Endothelial cell of umbilical vein (primary cell): ENCODE measurements around the gene NEXMIF.

ENCODE experiments used
- TF ChIP-seq, protein P1 (sequence below), 2 donors: IDR thresholded peaks; 1 replicate in 1 of 2; 2 replicates in 1 of 2; pipeline ENCODE4 v1.5.1; 2011; ENCODE audit warnings: low read length in 2 of 2, mild to moderate bottlenecking in 2 of 2, moderate library complexity in 2 of 2, control low read depth in 1 of 2, inconsistent platforms in 1 of 2, low read depth in 1 of 2; ENCODE audit not compliant: insufficient read depth in 1 of 2; ENCODE audit errors: extremely low read depth in 1 of 2
- TF ChIP-seq, protein P2 (sequence below): IDR thresholded peaks from 2 replicates; pipeline ENCODE4 v1.6.1; 2011; ENCODE audit not compliant: insufficient read depth, insufficient read length

DNA sequence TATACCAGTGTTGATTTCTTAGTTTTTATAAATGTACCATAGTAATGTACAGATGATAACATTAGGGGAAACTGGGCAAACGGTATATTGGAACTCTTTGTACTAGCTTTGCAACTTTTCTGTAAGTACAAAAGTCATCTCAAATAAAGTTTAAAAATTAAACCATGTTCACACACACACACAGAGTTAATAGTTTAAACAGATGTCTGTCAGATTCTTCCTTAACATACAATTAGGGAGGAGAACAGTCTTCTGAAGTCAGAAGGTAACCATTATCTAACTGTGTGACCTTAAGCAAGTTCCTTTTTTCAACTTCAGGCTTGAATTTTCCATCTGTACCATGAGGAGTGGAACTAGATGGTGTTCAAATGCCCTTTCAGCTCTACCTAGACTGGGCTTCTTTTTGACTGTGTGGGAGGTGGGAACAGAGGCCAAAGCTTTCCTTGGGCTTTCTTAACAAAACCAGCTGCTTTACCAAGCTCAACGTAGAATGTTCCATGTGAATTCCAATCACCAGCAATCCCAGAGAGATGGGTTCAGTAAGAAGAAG lies 127.8 kb downstream of the NEXMIF start:
- TF ChIP-seq, protein P1, sequence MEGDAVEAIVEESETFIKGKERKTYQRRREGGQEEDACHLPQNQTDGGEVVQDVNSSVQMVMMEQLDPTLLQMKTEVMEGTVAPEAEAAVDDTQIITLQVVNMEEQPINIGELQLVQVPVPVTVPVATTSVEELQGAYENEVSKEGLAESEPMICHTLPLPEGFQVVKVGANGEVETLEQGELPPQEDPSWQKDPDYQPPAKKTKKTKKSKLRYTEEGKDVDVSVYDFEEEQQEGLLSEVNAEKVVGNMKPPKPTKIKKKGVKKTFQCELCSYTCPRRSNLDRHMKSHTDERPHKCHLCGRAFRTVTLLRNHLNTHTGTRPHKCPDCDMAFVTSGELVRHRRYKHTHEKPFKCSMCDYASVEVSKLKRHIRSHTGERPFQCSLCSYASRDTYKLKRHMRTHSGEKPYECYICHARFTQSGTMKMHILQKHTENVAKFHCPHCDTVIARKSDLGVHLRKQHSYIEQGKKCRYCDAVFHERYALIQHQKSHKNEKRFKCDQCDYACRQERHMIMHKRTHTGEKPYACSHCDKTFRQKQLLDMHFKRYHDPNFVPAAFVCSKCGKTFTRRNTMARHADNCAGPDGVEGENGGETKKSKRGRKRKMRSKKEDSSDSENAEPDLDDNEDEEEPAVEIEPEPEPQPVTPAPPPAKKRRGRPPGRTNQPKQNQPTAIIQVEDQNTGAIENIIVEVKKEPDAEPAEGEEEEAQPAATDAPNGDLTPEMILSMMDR (IDR thresholded peaks at IDR 0.05; ENCODE audit: extremely low read depth in 1 of 2, insufficient read depth in 1 of 2, low read depth in 1 of 2, low read length in 2 of 2), result no peak
- TF ChIP-seq, protein P2, sequence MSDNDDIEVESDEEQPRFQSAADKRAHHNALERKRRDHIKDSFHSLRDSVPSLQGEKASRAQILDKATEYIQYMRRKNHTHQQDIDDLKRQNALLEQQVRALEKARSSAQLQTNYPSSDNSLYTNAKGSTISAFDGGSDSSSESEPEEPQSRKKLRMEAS, result no peak
